Neuronal stem cell (in vitro differentiated cells): ENCODE results near the gene VARS2.
A peak's percentile ranks its signal among the peaks of the same experiment; 100 is the strongest.

Experiments
- DNase-seq: peaks from one replicate; pipeline ENCODE4 v3.0.0-alpha.2; 2013; ENCODE audit warnings: low spot score
- H2AFZ ChIP-seq: one replicate; pipeline ENCODE4 v1.6.1; 2013; ENCODE audit warnings: mild to moderate bottlenecking, low read length, inconsistent platforms
- H2AK5ac ChIP-seq: 2 replicates; pipeline ENCODE4 v1.6.1; 2013; ENCODE audit warnings: low read depth, mild to moderate bottlenecking, inconsistent platforms, low read length, moderate library complexity, mixed read lengths
- H2BK120ac ChIP-seq: 2 replicates; pipeline ENCODE4 v1.6.1; 2013; ENCODE audit warnings: low read depth, mild to moderate bottlenecking, inconsistent platforms, low read length, moderate library complexity, mixed read lengths
- H2BK12ac ChIP-seq: one replicate; pipeline ENCODE4 v1.6.1; 2013; ENCODE audit warnings: low read length, inconsistent platforms
- H2BK15ac ChIP-seq: 2 replicates; pipeline ENCODE4 v1.6.1; 2013; ENCODE audit warnings: mild to moderate bottlenecking, low read length, inconsistent platforms, mixed read lengths
- H2BK5ac ChIP-seq: one replicate; pipeline ENCODE4 v1.6.1; 2013; ENCODE audit warnings: inconsistent platforms, mild to moderate bottlenecking, low read length, moderate library complexity
- H3K14ac ChIP-seq: one replicate; pipeline ENCODE4 v1.6.1; 2013; ENCODE audit warnings: low read length, inconsistent platforms
- H3K18ac ChIP-seq: 2 replicates; pipeline ENCODE4 v1.6.1; 2013; ENCODE audit warnings: low read length, inconsistent platforms
- H3K23ac ChIP-seq: 2 replicates; pipeline ENCODE4 v1.6.1; 2013; ENCODE audit warnings: low read depth, mild to moderate bottlenecking, mixed read lengths, low read length, inconsistent platforms; ENCODE audit not compliant: poor library complexity
- H3K27ac ChIP-seq: replicated peaks from 3 replicates; pipeline ENCODE4 v1.5.1; 2013; ENCODE audit warnings: low read length, inconsistent platforms
- H3K27me3 ChIP-seq, 3 experiments: 2 replicates each; pipeline ENCODE4 v1.6.1; 2013; ENCODE audit warnings: low read length in 3 of 3, mild to moderate bottlenecking in 2 of 3, inconsistent platforms in 1 of 3, low read depth in 1 of 3, mixed read lengths in 1 of 3, moderate library complexity in 1 of 3; ENCODE audit not compliant: control insufficient read depth in 3 of 3, insufficient read depth in 3 of 3
- H3K36me3 ChIP-seq, 2 donors: replicated peaks in 1 of 2; 2 replicates each; pipeline ENCODE4 v1.6.1; 2013; ENCODE audit warnings: low read length in 2 of 2; ENCODE audit not compliant: control insufficient read depth in 2 of 2, insufficient read depth in 2 of 2
- H3K4ac ChIP-seq: 2 replicates; pipeline ENCODE4 v1.6.1; 2013; ENCODE audit warnings: inconsistent platforms, mild to moderate bottlenecking, low read length, moderate library complexity
- H3K4me1 ChIP-seq, 2 donors: 1 replicate in 1 of 2; 2 replicates in 1 of 2; pipeline ENCODE4 v1.6.1; 2013; ENCODE audit warnings: low read length in 2 of 2, low read depth in 1 of 2; ENCODE audit not compliant: control insufficient read depth in 2 of 2, insufficient read depth in 1 of 2
- H3K4me2 ChIP-seq: one replicate; pipeline ENCODE4 v1.6.1; 2013; ENCODE audit warnings: mild to moderate bottlenecking, low read length, inconsistent platforms; ENCODE audit not compliant: insufficient read depth, poor library complexity, severe bottlenecking
- H3K4me3 ChIP-seq, 2 donors: 2 replicates each; pipeline ENCODE4 v1.5.1; 2013; ENCODE audit warnings: low read length in 2 of 2, mild to moderate bottlenecking in 2 of 2, inconsistent platforms in 1 of 2, moderate library complexity in 1 of 2
- H3K79me1 ChIP-seq: one replicate; pipeline ENCODE4 v1.6.1; 2013; ENCODE audit warnings: low read depth, mild to moderate bottlenecking, inconsistent platforms, low read length, moderate library complexity
- H3K9ac ChIP-seq: one replicate; pipeline ENCODE4 v1.6.1; 2013; ENCODE audit warnings: mild to moderate bottlenecking, low read depth, low read length, inconsistent platforms; ENCODE audit not compliant: poor library complexity
- H3K9me3 ChIP-seq, 2 donors: replicated peaks in 1 of 2; 2 replicates each; pipeline versions ENCODE3 to v1.6.1; 2013; ENCODE audit warnings: low read length in 2 of 2, mild to moderate bottlenecking in 2 of 2, inconsistent platforms in 1 of 2, low read depth in 1 of 2, mixed read lengths in 1 of 2, moderate library complexity in 1 of 2; ENCODE audit not compliant: control insufficient read depth in 2 of 2, insufficient read depth in 1 of 2
- H4K8ac ChIP-seq: one replicate; pipeline ENCODE4 v1.6.1; 2013; ENCODE audit warnings: low read depth, mild to moderate bottlenecking, inconsistent platforms, low read length, moderate library complexity
- H4K91ac ChIP-seq: one replicate; pipeline ENCODE4 v1.6.1; 2013; ENCODE audit warnings: low read length, low read depth, mild to moderate bottlenecking, inconsistent platforms; ENCODE audit not compliant: poor library complexity
- WGBS, 2 donors: extraction: QIAGEN DNeasy Blood & Tissue Kit; methylation state at CpG; one replicate each; pipeline ENCODE4 v1.1.7; 2013; ENCODE audit warnings: missing lambda C conversion rate in 2 of 2, mixed read lengths in 1 of 2; ENCODE audit not compliant: insufficient read length in 2 of 2, insufficient replicate concordance in 1 of 2; ENCODE audit errors: extremely low coverage in 2 of 2; 5-methylcytosine and 5-hydroxymethylcytosine counted together

VARS2 gene

GRCh38 chr6:30885481-30885998, 28.5 kb upstream of the VARS2 start:
- peak overlapping the region; percentile 100 for H2AK5ac ChIP-seq
- H3K4me1 ChIP-seq, result peaks cover 37 to 38% of the 10 kb centered on the region in 2 donors
- H3K4me2 ChIP-seq, result peak overlapping the region; percentile 92
- H3K9me3 ChIP-seq, result no peaks in the 10 kb centered on the region
- peak overlapping the region; percentile 94 for H3K18ac ChIP-seq
- no CpG with 5 or more reads among the region's 7 CpGs for WGBS, 2 donors
- no peak overlapping the region for H4K8ac ChIP-seq
- H2AFZ ChIP-seq, result no peak overlapping the region
- H3K36me3 ChIP-seq, result peaks cover 20 to 49% of the 10 kb centered on the region in 2 donors
- H2BK12ac ChIP-seq, result peak overlapping the region; percentile 82
- H3K27ac ChIP-seq, result peak overlapping the region; percentile 99
- peak overlapping the region; percentile 94 for H4K91ac ChIP-seq
- peak overlapping the region; percentile 99 for H3K14ac ChIP-seq
- H2BK15ac ChIP-seq, result peak overlapping the region; percentile 90
- peaks cover 17% of the 10 kb centered on the region for H3K79me1 ChIP-seq
- H3K9ac ChIP-seq, result peak overlapping the region; percentile 96
- H3K23ac ChIP-seq, result peak overlapping the region; percentile 94
- DNase-seq, result peak; percentile 32
- H2BK5ac ChIP-seq, result peak overlapping the region; percentile 93
- peak overlapping the region; percentile 44 for H2BK120ac ChIP-seq
- H3K4me3 ChIP-seq, result peak overlapping the region; percentile 61 to 80
- H3K4ac ChIP-seq, result peak overlapping the region; percentile 86
- no peaks in the 10 kb centered on the region for H3K27me3 ChIP-seq

GRCh38 chr6:30885999-30886896, 27.8 kb upstream of the VARS2 start:
- no CpG with 5 or more reads among the region's 18 CpGs for WGBS, 2 donors
- Histone ChIP-seq H2AK5ac (peak overlapping the region; percentile 100), H3K14ac (peak overlapping the region; percentile 99)

GRCh38 chr6:30886897-30887255, 27.2 kb upstream of the VARS2 start:
- peak overlapping the region; percentile 9 to 61 for H3K4me3 ChIP-seq
- H3K4ac ChIP-seq, result no peak overlapping the region
- H2BK15ac ChIP-seq, result no peak overlapping the region
- peaks cover 38 to 41% of the 10 kb centered on the region in 2 donors for H3K4me1 ChIP-seq
- H3K23ac ChIP-seq, result no peak overlapping the region
- H4K8ac ChIP-seq, result no peak overlapping the region
- H3K14ac ChIP-seq, result no peak overlapping the region
- H3K27ac ChIP-seq, result peak overlapping the region; percentile 99
- H4K91ac ChIP-seq, result no peak overlapping the region
- peaks cover 32 to 62% of the 10 kb centered on the region in 2 donors for H3K36me3 ChIP-seq
- no peaks in the 10 kb centered on the region for H3K9me3 ChIP-seq
- H2AK5ac ChIP-seq, result no peak overlapping the region
- H3K9ac ChIP-seq, result peak overlapping the region; percentile 7
- peak overlapping the region; percentile 93 for H2BK5ac ChIP-seq
- H2BK120ac ChIP-seq, result no peak overlapping the region
- DNase-seq, result no peak
- H2BK12ac ChIP-seq, result peak overlapping the region; percentile 60
- H3K79me1 ChIP-seq, result peaks cover 30% of the 10 kb centered on the region
- H3K4me2 ChIP-seq, result peak overlapping the region; percentile 61
- H3K27me3 ChIP-seq, result no peaks in the 10 kb centered on the region
- H3K18ac ChIP-seq, result peak overlapping the region; percentile 95
- no peak overlapping the region for H2AFZ ChIP-seq

More at GRCh38 chr6:30885999-30886896, 27.8 kb upstream of the VARS2 start:
- Histone ChIP-seq H3K79me1 (peaks cover 24% of the 10 kb centered on the region), H3K4ac (peak overlapping the region; percentile 86), H3K9me3 (no peaks in the 10 kb centered on the region), H3K36me3 (peaks cover 27 to 56% of the 10 kb centered on the region in 2 donors), H2BK15ac (peak overlapping the region; percentile 90), H2AFZ (no peak overlapping the region), H3K4me2 (peak overlapping the region; percentile 92), H3K23ac (peak overlapping the region; percentile 27), H2BK120ac (peak overlapping the region; percentile 44), H4K8ac (no peak overlapping the region), H2BK5ac (peak overlapping the region; percentile 93), H4K91ac (peak overlapping the region; percentile 94), H3K4me3 (peak overlapping the region; percentile 61 to 80), H3K27me3 (no peaks in the 10 kb centered on the region), H3K18ac (peak overlapping the region; percentile 95), H3K27ac (peak overlapping the region; percentile 99), H2BK12ac (peak overlapping the region; percentile 82), H3K4me1 (peaks cover 38 to 41% of the 10 kb centered on the region in 2 donors), H3K9ac (peak overlapping the region; percentile 96)
- peak; percentile 95 for DNase-seq
